Astrocyte of the cerebellum (primary cell): Measurements from ENCODE around the gene ATRNL1.

ENCODE experiments used
- DNase-seq: peaks from one replicate; pipeline ENCODE4 v3.0.0-alpha.2; 2011; ENCODE audit warnings: low read depth
- H3K4me3 ChIP-seq: 2 replicates; pipeline ENCODE4 v1.5.1; 2011; ENCODE audit warnings: mild to moderate bottlenecking, low read depth, low read length, moderate library complexity
- in situ Hi-C: cut with HindIII; loops from 2 replicates; pipeline ENCODE4 v1.10.0; 2017; ENCODE audit warnings: low sequenced_read_pairs
- TF ChIP-seq, protein P1 (sequence below): IDR thresholded peaks from 2 replicates; pipeline ENCODE4 v1.5.1; 2012; ENCODE audit warnings: low read length, low read depth, moderate library complexity, mild to moderate bottlenecking; ENCODE audit errors: missing control alignments

Gene ATRNL1

DNA sequence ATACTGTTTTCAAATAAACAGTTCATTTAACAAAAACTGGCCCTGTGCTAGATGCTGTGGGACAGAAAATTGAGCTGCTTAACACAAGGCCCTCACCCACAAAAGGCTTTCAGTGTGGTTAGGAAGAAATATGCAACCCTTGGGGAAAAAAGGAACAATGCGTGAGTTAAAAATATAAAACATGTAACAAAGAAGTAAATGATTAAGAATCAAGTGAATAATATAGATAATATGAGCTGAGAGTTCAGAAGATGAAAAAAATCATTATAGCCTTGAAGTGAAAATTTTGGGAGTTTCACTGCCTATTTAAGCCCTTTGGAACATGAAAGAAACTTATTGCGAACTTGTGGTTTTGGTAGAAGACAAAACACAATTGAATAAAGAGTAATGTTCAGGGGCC, 684.5 kb downstream of the ATRNL1 start:
- DNase-seq: no peak
- no peak overlapping the region for H3K4me3 ChIP-seq
- in situ Hi-C loops: no loop called here
- TF ChIP-seq, protein P1, sequence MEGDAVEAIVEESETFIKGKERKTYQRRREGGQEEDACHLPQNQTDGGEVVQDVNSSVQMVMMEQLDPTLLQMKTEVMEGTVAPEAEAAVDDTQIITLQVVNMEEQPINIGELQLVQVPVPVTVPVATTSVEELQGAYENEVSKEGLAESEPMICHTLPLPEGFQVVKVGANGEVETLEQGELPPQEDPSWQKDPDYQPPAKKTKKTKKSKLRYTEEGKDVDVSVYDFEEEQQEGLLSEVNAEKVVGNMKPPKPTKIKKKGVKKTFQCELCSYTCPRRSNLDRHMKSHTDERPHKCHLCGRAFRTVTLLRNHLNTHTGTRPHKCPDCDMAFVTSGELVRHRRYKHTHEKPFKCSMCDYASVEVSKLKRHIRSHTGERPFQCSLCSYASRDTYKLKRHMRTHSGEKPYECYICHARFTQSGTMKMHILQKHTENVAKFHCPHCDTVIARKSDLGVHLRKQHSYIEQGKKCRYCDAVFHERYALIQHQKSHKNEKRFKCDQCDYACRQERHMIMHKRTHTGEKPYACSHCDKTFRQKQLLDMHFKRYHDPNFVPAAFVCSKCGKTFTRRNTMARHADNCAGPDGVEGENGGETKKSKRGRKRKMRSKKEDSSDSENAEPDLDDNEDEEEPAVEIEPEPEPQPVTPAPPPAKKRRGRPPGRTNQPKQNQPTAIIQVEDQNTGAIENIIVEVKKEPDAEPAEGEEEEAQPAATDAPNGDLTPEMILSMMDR: no peak

DNA sequence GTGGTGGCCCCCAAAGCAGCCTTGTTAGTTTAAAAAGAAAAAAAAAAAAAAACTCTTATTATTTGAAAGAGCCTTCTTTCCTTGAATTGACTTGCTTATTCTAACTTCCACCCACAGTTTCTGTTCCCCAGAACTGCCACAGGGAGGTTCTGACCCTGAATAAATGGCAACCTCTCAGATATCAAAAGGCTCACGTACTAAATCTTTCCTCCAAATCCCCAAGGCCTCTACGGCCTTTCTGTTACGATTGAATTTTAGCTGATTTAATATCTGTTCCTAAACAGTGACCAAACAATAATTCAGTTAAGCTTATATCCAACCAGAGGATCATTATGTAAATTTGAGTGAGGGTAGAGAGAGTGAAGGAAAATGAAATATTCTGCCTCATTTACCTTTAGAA, 697.1 kb downstream of the ATRNL1 start:
- TF ChIP-seq, protein P1: no peak
- no peak overlapping the region for H3K4me3 ChIP-seq
- DNase-seq: no peak
- in situ Hi-C loops: no loop called here

DNA sequence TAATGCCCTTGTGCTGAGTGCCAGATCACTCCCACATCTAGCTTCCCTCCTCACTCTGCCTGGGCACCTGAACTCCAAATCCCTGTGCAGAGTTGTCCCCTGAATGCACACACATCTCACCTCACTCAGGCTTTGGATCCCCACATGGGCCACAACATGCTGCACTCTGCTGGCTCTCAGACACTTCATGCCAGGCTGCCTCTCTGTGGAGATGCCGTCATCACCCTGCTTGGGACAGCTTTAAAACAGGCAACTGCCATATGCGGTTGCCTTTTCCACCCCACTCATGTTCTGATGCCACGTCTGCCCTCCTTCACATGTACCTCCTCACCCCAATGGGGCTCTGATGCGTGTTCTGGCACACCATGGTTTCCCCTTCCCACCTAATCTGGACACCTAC, 702.8 kb downstream of the ATRNL1 start:
- H3K4me3 ChIP-seq: no peak overlapping the region
- TF ChIP-seq, protein P1: no peak
- in situ Hi-C loops: loop anchor here (5.0 kb wide), 1 partner anchor 84 kb away; no protein-coding TSS in a partner anchor
- no peak for DNase-seq

DNA sequence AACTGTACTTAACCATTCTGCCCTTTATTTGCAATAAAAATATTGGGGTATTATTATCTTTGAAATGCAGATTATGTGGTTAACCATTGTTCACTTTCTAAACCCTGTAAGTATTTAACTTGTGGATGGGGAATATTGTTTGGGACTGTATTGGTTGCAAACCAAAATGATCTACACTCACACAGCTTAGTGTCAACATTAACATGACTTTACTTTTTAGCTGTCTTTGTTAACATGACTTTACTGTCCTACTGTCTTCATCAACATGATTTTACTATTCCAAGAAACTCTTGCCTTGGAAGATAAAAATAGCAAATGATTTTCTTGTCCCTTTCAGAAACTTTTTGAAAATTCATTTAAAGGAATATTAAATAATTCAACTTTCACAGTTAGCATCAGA, 708.3 kb downstream of the ATRNL1 start:
- no peak overlapping the region for H3K4me3 ChIP-seq
- DNase-seq: no peak
- TF ChIP-seq, protein P1: no peak
- in situ Hi-C loops: no loop called here

DNA sequence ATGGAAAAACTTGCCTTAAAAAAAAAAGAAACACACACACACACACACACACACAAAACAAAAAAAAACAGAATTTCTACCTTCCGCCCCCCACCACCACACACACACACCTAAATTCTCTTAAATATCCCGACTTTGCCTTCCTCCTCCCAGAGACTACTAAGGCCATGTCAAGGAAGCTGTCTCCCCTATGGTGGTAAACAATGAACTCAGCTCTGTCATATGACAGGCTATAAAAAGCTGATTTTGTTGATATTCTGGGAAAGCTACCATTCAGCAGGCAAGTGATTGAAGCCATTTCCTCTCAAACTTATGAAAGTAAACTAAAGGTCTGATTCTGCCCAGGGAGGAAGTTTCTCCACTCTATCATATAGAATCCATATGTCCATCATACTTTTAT, 708.8 kb downstream of the ATRNL1 start:
- TF ChIP-seq, protein P1: no peak
- H3K4me3 ChIP-seq: no peak overlapping the region
- no peak for DNase-seq
- in situ Hi-C loops: no loop called here

DNA sequence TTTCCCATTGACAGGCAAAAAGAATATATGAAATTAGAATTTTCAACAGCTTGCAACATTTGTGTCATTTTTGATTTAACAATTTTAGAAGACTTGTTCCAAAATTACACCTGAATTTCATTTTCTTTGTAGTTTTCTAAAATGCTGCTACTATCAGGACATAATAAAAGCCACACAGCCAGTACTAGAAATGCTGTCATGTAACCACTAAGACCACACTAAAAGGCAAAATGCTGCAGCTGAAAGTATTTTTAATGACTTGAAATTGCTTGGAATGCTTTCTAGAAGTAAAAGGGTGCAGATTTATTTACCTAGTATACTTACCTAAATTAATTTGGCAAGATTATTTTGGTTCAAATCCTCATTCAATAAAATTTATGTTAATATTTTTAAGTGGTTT, 709.7 kb downstream of the ATRNL1 start:
- DNase-seq: no peak
- in situ Hi-C loops: no loop called here
- no peak overlapping the region for H3K4me3 ChIP-seq
- TF ChIP-seq, protein P1: no peak

DNA sequence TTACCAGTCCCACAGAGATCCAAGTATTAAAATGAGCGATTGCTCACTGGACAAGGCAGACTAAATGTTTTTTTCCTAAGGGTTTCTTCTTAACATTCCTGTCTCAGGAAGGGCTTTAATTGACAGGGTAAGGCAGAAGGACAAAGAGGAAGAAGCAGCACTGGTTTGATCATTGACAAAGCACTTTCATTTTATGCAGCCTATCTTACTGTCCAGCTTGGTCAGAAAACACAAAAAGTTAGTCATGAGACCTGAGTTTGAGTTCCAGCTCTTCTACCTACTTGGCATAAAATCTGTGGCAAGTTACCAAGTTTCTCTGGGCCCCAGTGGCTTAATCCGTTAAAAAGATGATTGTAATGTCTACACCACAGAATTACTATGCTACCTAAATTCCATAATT, 721.4 kb downstream of the ATRNL1 start:
- TF ChIP-seq, protein P1: no peak
- no peak overlapping the region for H3K4me3 ChIP-seq
- no peak for DNase-seq
- in situ Hi-C loops: no loop called here
